GM19035 (cell line): ENCODE results near the gene VSIG10L2.
"Not testable (repeated sequence)": the region's sequence is repeated elsewhere in the genome, so short reads cannot be mapped to it uniquely, and the experiment has no call there.

Experiments
- ATAC-seq: cut with Tn5 transposase; IDR thresholded peaks from one replicate; pipeline ENCODE4 v1.9.1; 2021; ENCODE audit not compliant: unreplicated experiment

Gene VSIG10L2

GRCh38 chr11:125945797-125946520 lies at the start of gene VSIG10L2:
Gene VSIG10L2, plus strand, starts transcription at chr11:125946044. Its CDS starts 12 bp downstream, at chr11:125946056.
- ATAC-seq, result no peak

GRCh38 chr11:125901872-125902271 lies 44.0 kb upstream of the VSIG10L2 start:
- ATAC-seq, result no peak

GRCh38 chr11:125902277-125902926 lies 43.4 kb upstream of the VSIG10L2 start:
- ATAC-seq, result peak; percentile 3

GRCh38 chr11:125902927-125903710 lies 42.7 kb upstream of the VSIG10L2 start, which contains the start of gene PUS3:
Gene PUS3, minus strand, starts transcription at chr11:125903206. Its CDS starts 6,922 bp downstream, at chr11:125896284.
- ATAC-seq, result peak; percentile 98

- no peak for ATAC-seq
Measured at GRCh38 chr11:125903711-125904659, 41.9 kb upstream of the VSIG10L2 start, which contains the start of gene DDX25. Gene DDX25, plus strand, starts transcription at chr11:125904508. Its CDS starts 10 bp downstream, at chr11:125904518.

- no peak for ATAC-seq
Measured at GRCh38 chr11:125904678-125905077, 41.2 kb upstream of the VSIG10L2 start.

GRCh38 chr11:125910226-125910849 lies 35.5 kb upstream of the VSIG10L2 start:
- ATAC-seq, result no peak

GRCh38 chr11:125914601-125915000 lies 31.2 kb upstream of the VSIG10L2 start:
- not testable (repeated sequence) for ATAC-seq

- ATAC-seq, result no peak
Measured at GRCh38 chr11:125916683-125917347, 29.0 kb upstream of the VSIG10L2 start.

GRCh38 chr11:125918140-125918840 lies 27.6 kb upstream of the VSIG10L2 start:
- no peak for ATAC-seq

- no peak for ATAC-seq
Measured at GRCh38 chr11:125921042-125921441, 24.8 kb upstream of the VSIG10L2 start.

GRCh38 chr11:125922156-125922555 lies 23.7 kb upstream of the VSIG10L2 start:
- no peak for ATAC-seq

- ATAC-seq, result peak; percentile 81
Measured at GRCh38 chr11:125923012-125923579, 22.7 kb upstream of the VSIG10L2 start.

GRCh38 chr11:125923633-125924032 lies 22.2 kb upstream of the VSIG10L2 start:
- no peak for ATAC-seq

- no peak for ATAC-seq
Measured at GRCh38 chr11:125924384-125925007, 21.3 kb upstream of the VSIG10L2 start.

GRCh38 chr11:125925247-125925740 lies 20.6 kb upstream of the VSIG10L2 start:
- ATAC-seq, result no peak

GRCh38 chr11:125925804-125926203 lies 20.0 kb upstream of the VSIG10L2 start:
- ATAC-seq, result no peak

GRCh38 chr11:125926682-125927081 lies 19.2 kb upstream of the VSIG10L2 start:
- no peak for ATAC-seq
